DMS53 treated with DMSO at 0.1 percent for 48 hours (cell line): ENCODE data around the gene CMKLR1.

ENCODE experiments used
- DNase-seq: peaks from one replicate; lab custom pipeline; 2025; ENCODE audit not compliant: unreplicated experiment; lab: John Stamatoyannopoulos, UW

Gene CMKLR1

DNA sequence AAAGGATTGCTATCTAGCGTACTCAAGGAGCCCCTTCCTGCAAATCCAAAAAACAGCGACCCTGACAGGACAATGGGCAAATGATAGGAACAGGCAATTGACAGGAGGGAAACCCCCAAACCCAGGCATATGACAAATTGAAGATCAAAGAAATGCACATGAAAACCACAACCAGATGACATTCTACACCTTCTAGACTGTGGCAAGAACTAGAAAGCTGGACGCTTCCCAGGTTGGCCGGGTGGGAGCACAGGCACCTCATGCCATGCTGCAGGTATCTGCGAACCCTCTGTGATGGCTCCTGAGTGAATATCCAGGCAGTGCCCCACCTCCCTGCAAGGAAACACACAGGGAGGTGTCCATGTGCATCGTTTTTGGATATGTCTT lies 37.1 kb downstream of the CMKLR1 start:
- DNase-seq = no peak

DNA sequence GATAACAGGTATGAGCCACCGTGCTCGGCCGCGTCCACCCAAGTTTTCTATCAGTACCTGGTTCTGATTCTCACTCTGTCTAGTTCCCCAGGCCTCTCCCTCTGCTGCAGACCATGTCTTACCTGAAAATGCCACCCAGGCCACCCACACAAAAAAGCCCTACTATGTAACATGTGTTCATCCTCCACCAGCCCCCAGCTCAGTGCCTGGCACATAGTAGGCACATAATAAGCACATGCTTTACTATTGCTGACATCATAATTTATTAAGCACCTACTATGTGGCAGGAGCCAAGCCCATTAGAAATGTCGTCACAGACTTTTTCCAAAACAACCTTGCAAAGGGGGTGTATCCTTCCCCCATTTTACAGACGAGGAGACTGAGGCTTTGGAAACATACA lies 37.8 kb downstream of the CMKLR1 start:
- DNase-seq = no peak

DNA sequence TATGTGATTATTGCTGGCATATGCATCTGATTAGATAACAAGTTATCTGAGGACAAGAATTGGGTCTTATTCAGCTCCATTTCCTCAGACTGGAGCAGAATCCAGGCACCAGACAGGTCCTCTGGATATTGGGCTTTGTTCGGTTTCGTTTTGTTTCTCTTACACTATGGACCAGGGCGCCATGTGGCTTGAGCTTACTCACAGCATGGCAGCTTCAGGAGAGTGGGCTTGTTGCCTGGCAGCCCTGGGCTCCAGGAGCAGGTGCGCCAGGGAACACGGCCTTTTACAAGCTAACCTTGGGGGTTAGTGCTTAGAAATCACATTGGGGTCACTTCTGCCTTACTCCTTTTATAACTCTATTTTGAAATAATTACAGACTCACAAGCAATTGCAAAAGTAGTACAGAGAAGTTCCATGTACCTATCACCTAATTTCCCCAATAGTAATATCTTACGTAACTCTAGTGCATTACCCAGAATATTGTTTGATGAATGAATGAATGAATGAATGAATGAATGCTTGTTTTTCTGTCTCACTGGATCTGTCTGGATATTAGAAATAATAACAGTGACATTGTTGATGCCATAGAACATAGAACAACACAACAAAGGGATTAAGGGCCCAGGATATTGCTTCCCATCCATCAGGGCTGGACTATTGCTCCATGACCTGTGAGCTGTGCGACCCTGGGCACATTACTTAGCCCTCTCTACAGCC lies 39.0 kb downstream of the CMKLR1 start:
- no peak for DNase-seq

- DNase-seq = no peak
Observed at GRCh38 chr12:108299516-108299915, 39.6 kb downstream of the CMKLR1 start.

DNA sequence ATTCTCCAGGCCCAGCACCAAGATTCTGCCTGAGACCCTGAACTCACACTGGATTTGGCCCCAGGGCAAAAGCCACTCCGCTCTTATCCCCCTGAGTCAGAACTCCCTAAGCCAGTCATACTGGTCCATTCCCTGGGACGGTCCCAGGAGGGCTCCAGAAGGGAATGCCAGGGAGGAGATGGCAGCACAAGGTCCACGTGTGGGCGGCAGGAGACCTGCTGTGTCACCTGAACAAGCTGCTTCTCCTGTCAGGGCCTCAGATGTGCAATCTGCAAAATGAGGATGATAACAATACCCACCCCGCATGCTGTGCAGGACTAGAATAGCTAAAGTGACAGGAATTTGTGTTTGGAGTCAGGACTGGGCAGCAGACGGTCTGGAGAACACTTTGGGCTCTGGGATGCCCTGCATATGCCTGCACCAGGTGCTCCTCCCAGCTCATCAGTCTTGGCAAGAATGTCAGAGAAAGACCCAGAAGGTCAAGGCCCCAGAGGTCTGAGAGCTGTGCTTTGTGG lies 40.3 kb downstream of the CMKLR1 start:
- no peak for DNase-seq

- DNase-seq = no peak
Observed at GRCh38 chr12:108297895-108298760, 41.0 kb downstream of the CMKLR1 start.

GRCh38 chr12:108297424-108297823 lies 41.7 kb downstream of the CMKLR1 start:
- DNase-seq = no peak

GRCh38 chr12:108296945-108297344 lies 42.2 kb downstream of the CMKLR1 start:
- no peak for DNase-seq

GRCh38 chr12:108295641-108296040 lies 43.5 kb downstream of the CMKLR1 start:
- DNase-seq = no peak

- DNase-seq = no peak
Observed at GRCh38 chr12:108289350-108290161, 49.6 kb downstream of the CMKLR1 start.

DNA sequence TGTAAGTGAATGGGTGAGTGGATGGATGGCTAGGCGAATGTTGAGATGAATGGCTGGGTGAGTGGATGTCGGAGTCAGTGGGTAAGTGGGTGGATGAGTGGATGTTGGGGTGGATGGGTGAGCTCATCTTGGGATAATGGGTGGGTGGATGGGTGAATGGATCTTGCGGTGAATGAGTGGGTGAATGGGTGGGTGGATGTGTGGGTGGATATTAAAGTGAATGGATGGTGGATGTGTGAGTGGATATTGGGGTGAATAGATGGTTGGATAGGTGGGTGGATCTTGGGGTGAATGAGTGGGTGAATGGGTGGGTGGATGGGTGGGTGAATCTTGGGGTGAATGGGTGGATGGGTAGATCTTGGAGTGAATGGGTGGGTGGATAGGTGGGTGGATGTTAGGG lies 51.9 kb downstream of the CMKLR1 start:
- no peak for DNase-seq

DNA sequence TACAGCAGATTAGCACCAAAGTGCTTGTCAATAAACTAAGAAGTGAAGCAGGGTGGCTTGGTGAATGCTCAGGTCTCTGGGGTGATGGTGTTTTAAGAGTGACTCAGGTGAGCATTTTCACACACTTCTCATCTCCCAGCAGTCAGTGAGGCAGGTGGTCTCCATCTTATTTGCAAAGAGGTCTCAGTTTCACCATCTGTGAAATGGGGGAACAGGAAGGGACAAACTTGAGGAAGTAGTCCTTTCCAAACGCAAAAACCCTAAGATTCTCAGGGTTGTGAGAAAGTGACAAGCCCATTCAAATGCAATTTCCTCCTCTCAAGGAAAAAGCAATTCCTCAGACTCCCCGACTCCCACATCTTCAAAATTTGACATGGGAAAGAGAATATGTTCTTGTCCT lies 54.1 kb downstream of the CMKLR1 start:
- no peak for DNase-seq

- no peak for DNase-seq
Observed at GRCh38 chr12:108284163-108284562, 54.9 kb downstream of the CMKLR1 start.

- DNase-seq = no peak
Observed at GRCh38 chr12:108282676-108283075, 56.4 kb downstream of the CMKLR1 start.

DNA sequence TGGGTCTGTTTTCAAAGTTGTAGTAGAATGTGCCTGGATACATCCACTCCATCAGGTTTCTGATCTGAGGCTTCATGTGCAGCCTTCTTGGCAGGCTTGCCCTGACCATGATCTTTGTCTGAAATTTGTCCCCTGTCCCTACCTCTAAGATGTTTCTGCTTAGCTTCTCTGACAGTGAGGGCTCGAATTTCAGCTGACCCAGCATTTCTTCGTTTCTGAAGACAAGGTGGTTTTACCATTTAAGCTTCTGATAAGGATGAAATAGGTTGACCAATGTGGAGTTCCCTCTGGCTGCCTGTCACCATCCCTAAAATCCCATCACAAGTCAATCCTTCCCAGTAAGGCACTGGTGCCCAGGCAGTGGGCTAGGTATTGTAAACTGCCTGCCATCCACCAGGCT lies 57.0 kb downstream of the CMKLR1 start:
- DNase-seq = no peak

- DNase-seq = no peak
Observed at GRCh38 chr12:108277613-108278012, 61.5 kb downstream of the CMKLR1 start.

DNA sequence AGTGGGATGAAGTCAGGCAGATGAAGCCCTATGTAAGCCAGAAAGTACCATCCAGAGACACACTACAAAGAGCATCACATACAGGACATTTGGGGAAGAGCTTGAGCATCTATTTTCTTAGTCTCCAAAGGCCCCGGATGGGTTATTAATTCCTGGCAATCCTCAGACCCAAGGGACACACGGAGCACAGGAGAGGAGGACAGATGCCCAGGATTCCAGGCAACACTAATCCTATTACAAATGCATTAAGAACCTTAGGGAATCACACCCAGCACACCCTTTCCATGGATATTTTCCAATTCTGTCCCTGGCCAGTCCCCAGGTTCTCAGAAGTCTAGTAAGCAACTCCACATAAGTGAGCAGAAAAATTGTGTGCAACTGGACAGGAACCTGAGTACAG lies 65.9 kb downstream of the CMKLR1 start:
- no peak for DNase-seq

DNA sequence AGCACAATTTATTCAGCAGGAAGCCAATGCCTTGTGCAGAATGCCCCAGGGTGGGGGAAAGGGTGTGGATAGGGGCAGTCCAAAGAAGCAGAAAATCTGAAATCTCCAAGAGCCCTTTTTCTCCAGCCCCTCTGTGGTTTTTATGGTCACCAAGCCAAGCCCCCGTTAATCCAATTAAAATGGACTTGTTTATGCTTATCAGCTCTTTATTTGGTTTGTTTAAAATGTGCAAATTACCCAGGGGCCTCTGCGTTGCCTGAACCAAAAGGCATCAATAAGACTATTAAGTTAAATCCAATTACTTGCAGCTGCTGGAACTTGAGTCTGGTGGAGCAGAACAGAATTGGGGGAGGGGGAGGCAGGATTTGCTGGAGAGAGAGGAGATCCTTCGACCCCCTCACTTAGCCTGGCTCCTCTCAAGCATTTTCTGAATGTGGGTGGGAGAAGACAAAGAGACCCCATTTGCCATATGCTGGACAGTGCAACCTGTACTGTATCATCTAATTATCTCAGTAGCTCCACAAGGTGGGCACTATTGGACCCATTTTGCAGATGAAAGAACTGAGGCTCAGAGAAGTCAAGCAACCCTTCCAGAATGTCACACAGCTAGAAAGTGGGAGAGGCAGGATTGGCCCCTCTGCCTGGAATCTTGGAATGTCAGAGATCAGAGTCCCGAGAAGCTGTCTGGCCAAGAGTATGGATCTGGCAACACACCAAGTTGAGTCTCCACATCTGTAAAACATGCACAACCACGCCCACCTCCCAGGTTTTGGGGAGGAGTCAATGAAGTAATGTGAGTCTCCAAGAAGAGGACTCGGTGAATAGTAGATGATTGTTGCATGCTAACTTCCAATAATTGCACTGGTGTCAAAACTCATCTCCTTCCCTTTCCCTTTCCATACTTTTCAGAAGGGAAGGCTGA lies 66.9 kb downstream of the CMKLR1 start:
- no peak for DNase-seq

DNA sequence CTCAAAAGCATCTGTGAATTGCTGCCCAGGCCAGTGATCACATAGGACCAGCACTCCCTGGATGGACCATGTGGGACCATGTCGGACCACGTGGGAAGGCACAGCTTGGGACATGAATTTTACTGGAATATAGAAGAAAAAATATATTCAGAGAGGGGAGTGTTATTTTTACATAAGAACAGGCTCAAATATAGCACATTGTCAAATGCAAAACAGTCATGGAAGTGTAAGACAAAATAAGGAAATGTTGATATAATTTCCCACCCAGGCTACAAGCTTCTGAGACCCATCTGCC lies 68.3 kb downstream of the CMKLR1 start:
- no peak for DNase-seq

- DNase-seq = no peak
Observed at GRCh38 chr12:108270035-108270848, 68.9 kb downstream of the CMKLR1 start.
